ENCODE measurements around the gene MAST4.

Gene MAST4

DNA sequence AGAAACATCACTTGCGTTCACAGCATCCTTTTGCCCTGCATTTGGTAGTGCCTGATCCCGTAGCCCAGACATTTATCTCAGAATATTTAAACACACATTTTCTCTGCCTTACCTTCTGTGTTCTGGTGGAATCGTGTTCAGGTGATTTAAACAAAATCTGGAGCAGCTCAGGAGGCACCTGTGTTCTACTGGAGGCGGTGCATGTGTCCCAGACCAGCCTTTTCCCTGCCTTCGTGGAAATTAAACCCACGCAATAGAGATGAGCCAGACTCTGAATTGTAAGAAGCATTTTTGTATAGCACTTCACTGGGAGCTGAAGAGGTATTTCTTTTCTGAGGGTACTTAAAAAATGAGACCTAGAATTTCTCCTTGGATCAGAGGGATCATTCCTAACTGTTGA, 212.5 kb downstream of the MAST4 start:
- H3K27ac ChIP-seq (ENCODE audit: extremely low read depth, low read depth, low read length) = no peak overlapping the region
- TF ChIP-seq KLF16 (tag by site-specific recombination; IDR thresholded peaks at IDR 0.05) (no peak), PRDM1 (tag by site-specific recombination; IDR thresholded peaks at IDR 0.05) (no peak), SP7 (tag by site-specific recombination; IDR thresholded peaks at IDR 0.05) (no peak), RBAK (tag by site-specific recombination; IDR thresholded peaks at IDR 0.05) (no peak), ZNF626 (tag by site-specific recombination; IDR thresholded peaks at IDR 0.05) (no peak), ZNF433 (tag by site-specific recombination; IDR thresholded peaks at IDR 0.05; ENCODE audit: low read depth) (no peak), ZNF561 (tag by site-specific recombination; IDR thresholded peaks at IDR 0.05; ENCODE audit: borderline replicate concordance) (no peak), ZNF146 (tag by site-specific recombination; IDR thresholded peaks at IDR 0.05) (no peak), ZNF350 (tag by site-specific recombination; IDR thresholded peaks at IDR 0.05) (no peak), ZNF221 (tag by site-specific recombination; IDR thresholded peaks at IDR 0.05; ENCODE audit: borderline replicate concordance) (no peak), ZBTB7A (tag by site-specific recombination; IDR thresholded peaks at IDR 0.05; ENCODE audit: low read depth) (no peak), ZNF473 (tag by site-specific recombination; IDR thresholded peaks at IDR 0.05) (no peak), ZSCAN16 (tag by site-specific recombination; IDR thresholded peaks at IDR 0.05) (no peak), ZNF449 (tag by site-specific recombination; IDR thresholded peaks at IDR 0.05) (no peak)
- H3K4me1 ChIP-seq (ENCODE audit: control insufficient read depth, insufficient read depth, low read length) = no peaks in the 10 kb centered on the region
- H3K36me3 ChIP-seq (ENCODE audit: control insufficient read depth in 2 of 2, insufficient read depth in 1 of 2, low read length in 2 of 2) = no peaks in the 10 kb centered on the region
- ChIA-PET CTCF (interaction anchor here (1.0 to 2.2 kb wide), 4 partner anchors 11 to 341 kb away, joined by 3 to 10 read pairs (median 4); no protein-coding TSS in a partner anchor), POLR2A (no interaction called here)
- H3K4me3 ChIP-seq (ENCODE audit: low read depth, low read length) = no peak overlapping the region
- H3K9me3 ChIP-seq (ENCODE audit: control insufficient read depth, insufficient read depth, low read depth, low read length) = no peaks in the 10 kb centered on the region

GRCh38 chr5:66810151-66810550, 214.0 kb downstream of the MAST4 start:
- TF ChIP-seq MZF1 (tag by site-specific recombination; IDR thresholded peaks at IDR 0.05; ENCODE audit: borderline replicate concordance) = no peak
- TF ChIP-seq, protein P1, sequence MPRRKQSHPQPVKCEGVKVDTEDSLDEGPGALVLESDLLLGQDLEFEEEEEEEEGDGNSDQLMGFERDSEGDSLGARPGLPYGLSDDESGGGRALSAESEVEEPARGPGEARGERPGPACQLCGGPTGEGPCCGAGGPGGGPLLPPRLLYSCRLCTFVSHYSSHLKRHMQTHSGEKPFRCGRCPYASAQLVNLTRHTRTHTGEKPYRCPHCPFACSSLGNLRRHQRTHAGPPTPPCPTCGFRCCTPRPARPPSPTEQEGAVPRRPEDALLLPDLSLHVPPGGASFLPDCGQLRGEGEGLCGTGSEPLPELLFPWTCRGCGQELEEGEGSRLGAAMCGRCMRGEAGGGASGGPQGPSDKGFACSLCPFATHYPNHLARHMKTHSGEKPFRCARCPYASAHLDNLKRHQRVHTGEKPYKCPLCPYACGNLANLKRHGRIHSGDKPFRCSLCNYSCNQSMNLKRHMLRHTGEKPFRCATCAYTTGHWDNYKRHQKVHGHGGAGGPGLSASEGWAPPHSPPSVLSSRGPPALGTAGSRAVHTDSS (tag by site-specific recombination; IDR thresholded peaks at IDR 0.05) = no peak
- TF ChIP-seq RBAK (tag by site-specific recombination; IDR thresholded peaks at IDR 0.05) = no peak
- TF ChIP-seq KLF9 (tag by site-specific recombination; IDR thresholded peaks at IDR 0.05; ENCODE audit: low read depth) = no peak
- no peak for TF ChIP-seq WT1 (tag by site-specific recombination; IDR thresholded peaks at IDR 0.05)
- TF ChIP-seq ZNF202 (tag by site-specific recombination; IDR thresholded peaks at IDR 0.05; ENCODE audit: borderline replicate concordance) = no peak
- TF ChIP-seq ELK4 (IDR thresholded peaks at IDR 0.05; ENCODE audit: borderline replicate concordance, low read depth, low read length) = no peak
- no peak for TF ChIP-seq ZBTB17 (tag by site-specific recombination; IDR thresholded peaks at IDR 0.05)
- TF ChIP-seq ZNF2 (tag by site-specific recombination; IDR thresholded peaks at IDR 0.05) = no peak
- TF ChIP-seq AEBP2 (tag by site-specific recombination; IDR thresholded peaks at IDR 0.05; ENCODE audit: borderline replicate concordance) = no peak
- TF ChIP-seq BCL11B (tag by site-specific recombination; IDR thresholded peaks at IDR 0.05; ENCODE audit: low read depth) = no peak
- TF ChIP-seq ZNF544 (tag by site-specific recombination; IDR thresholded peaks at IDR 0.05) = no peak
- TF ChIP-seq, protein P2, sequence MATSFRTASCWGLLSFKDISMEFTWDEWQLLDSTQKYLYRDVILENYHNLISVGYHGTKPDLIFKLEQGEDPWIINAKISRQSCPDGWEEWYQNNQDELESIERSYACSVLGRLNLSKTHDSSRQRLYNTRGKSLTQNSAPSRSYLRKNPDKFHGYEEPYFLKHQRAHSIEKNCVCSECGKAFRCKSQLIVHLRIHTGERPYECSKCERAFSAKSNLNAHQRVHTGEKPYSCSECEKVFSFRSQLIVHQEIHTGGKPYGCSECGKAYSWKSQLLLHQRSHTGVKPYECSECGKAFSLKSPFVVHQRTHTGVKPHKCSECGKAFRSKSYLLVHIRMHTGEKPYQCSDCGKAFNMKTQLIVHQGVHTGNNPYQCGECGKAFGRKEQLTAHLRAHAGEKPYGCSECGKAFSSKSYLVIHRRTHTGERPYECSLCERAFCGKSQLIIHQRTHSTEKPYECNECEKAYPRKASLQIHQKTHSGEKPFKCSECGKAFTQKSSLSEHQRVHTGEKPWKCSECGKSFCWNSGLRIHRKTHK (tag by site-specific recombination; IDR thresholded peaks at IDR 0.05) = no peak
- TF ChIP-seq ZNF600 (tag by site-specific recombination; IDR thresholded peaks at IDR 0.05) = no peak
- TF ChIP-seq ZNF155 (tag by site-specific recombination; IDR thresholded peaks at IDR 0.05) = no peak
- no peak overlapping the region for H3K27ac ChIP-seq (ENCODE audit: extremely low read depth, low read depth, low read length)
- no peaks in the 10 kb centered on the region for H3K36me3 ChIP-seq (ENCODE audit: control insufficient read depth in 2 of 2, insufficient read depth in 1 of 2, low read length in 2 of 2)
- ChIA-PET POLR2A (no interaction called here), CTCF (no interaction called here)
- no peaks in the 10 kb centered on the region for H3K9me3 ChIP-seq (ENCODE audit: control insufficient read depth, insufficient read depth, low read depth, low read length)
- peaks cover 4% of the 10 kb centered on the region; the same call in 1 of the 2 replicates for H3K4me1 ChIP-seq (ENCODE audit: control insufficient read depth, insufficient read depth, low read length)
- H3K4me3 ChIP-seq (ENCODE audit: low read depth, low read length) = no peak overlapping the region
